HG02798 (cell line): ENCODE measurements around the gene VANGL1.
"Not testable (repeated sequence)": the region's sequence is repeated elsewhere in the genome, so short reads cannot be mapped to it uniquely, and the experiment has no call there.

Experiments
- ATAC-seq: cut with Tn5 transposase; IDR thresholded peaks from one replicate; pipeline ENCODE4 v1.9.1; 2021; ENCODE audit warnings: mild to moderate bottlenecking; ENCODE audit not compliant: unreplicated experiment, poor library complexity

The VANGL1 gene

DNA sequence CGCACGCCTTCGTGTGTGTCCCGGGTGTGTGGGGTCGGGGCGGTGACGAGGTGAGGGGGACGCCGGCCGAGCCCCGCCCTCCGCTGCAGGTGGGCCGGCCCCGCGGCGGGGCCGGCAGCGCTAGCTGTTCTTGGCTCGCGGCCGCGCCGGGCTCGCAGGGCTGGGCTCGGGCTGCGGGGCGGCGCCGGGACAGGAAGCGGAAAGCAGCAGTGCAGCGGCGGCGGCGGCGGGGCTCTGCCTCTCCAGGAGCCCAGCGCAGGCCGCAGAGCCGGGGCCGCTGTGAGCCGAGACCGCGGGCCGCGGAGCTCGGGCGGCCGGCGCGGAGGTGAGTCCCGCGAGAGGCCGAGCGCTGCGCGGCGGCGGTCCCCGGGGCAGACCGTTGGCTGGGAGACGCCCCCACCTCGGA lies at the start of gene VANGL1:
VANGL1 (plus strand) TSS at position 209 of the 406 bp plus-strand sequence. CDS start 9,444 bp downstream, outside the sequence.
- ATAC-seq, result peak; percentile 73

DNA sequence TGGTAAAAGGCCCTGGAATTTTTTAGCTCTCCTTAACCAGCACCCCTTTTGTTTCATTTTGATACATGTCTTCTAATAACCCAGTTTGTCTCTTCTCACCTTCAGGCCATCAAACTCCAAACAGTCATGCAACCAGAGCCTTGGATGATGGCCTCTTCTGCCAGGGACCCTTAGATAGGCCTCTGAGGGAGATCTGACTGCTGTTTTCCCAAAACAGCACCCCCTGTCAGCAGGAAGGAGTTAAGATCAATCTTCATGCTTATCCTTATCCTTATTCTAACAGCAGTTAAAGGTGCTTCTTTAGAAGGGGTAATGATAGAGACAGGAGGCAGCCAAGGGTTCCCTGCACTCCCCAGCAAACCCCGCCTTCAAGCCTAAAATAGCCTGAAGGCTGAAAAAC lies 49.5 kb upstream of the VANGL1 start:
- no peak for ATAC-seq

GRCh38 chr1:115593365-115594259 lies 48.2 kb upstream of the VANGL1 start:
- ATAC-seq, result no peak

- ATAC-seq, result no peak
Measured at GRCh38 chr1:115594600-115594999, 47.2 kb upstream of the VANGL1 start.

DNA sequence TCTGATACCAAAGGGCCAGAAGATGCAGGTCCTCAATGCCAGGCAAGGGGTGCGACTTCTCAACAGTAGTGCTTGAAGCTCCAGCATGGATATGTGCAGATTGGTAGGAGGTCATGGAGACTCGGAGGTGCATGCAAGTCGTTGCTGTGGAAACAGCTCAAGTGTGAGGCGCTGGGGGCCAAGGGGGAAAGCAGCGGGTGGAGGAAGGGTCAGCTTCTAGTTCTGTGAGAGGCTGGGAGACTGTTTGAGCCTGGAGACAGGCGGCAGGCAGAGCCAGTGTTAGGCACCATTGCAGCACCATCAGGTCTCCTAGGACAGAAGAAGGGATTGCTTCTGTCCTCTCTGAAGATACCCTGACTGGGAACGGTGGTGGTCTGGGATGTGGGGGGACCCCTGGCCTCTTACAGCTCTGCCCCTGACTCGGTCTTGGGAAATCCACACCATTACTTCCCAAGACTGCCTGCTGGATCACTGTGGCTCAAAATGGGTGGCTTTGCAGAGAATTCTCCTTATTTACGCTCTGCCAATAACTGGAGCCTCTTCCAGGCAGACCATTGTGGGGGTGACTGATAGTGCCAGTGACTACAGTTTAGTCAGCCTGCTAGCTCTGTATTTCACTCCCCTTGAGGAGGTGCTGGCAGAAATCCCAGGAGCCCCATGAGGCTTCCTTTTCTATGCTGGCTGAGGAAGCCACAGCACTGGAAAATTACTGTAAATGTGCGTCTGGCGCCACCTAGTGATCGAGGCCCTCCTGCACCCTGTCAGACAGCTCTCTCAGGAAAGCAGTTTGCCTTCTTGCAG lies 46.3 kb upstream of the VANGL1 start:
- ATAC-seq, result peak; percentile 71

DNA sequence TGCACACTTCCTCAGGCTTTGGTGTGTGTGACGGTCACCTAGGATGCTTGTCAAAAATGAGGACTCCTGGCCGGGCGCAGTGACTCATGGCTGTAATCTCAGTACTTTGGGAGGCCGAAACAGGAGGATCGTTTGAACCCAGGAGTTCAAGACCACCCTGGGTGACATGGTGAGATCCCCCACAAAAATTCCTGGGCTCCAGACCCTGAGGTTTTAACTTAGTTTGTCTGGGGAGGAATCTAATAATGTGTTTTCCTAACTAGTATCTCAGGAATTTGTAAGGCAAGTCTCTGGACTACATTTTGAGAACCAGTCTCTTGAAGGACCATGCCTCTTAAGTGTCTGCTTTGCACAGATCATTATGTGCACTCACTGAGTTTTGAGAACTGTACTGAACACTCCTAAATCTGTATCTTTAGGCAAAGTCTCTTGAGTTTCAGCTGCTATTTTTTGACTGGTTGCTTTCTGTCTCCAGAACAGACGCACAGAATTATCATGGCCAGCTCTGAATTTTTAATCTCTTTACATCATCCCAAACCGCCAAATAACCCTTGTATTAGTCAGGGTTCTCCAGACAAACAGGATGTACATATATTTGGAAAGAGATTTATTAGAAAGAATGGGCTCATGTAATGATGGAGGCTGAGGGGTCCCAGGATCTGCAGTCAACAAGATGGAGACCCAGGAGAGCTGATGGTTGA lies 45.5 kb upstream of the VANGL1 start:
- no peak for ATAC-seq

DNA sequence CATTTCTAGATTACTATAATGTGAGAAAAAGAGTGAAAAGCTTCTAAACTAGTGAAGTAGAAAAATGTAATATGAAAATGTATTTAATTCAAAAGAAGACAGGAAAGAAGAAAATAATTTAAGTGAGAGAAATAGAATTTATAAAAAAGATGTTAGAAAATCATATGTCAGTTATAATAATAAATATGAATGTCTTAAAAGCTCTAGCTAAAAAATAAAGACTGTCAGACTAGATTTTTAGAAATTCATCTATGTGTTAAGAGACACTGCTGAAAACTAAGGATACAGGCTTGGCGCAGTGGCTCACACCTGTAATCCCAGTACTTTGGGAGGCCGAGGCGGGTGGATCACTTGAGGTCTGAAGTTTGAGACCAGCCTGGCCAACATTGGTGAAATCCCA lies 37.3 kb upstream of the VANGL1 start:
- ATAC-seq, result no peak

GRCh38 chr1:115606305-115606704 lies 35.5 kb upstream of the VANGL1 start:
- no peak for ATAC-seq

GRCh38 chr1:115609021-115609420 lies 32.7 kb upstream of the VANGL1 start:
- ATAC-seq, result no peak

- no peak for ATAC-seq
Measured at GRCh38 chr1:115613767-115614166, 28.0 kb upstream of the VANGL1 start.

- ATAC-seq, result no peak
Measured at GRCh38 chr1:115620453-115620852, 21.3 kb upstream of the VANGL1 start.

DNA sequence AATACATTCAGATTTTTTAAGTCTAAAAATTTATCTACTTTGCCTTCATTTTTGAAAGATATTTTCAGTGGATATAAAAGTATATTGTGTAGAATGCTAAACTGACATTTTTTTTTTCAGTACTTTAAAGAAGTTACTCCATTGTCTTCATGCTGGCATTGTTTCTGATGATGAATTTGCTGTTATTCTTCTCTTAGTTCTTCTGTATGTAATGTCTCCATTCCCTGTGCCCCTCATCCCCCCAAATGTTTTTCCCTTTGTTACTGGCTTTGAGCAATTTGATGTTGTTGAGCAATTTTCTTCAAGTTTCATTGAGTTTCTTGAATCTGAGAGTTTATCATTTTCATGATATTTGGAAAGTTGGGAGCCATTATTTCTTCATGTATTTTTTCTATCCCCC lies 20.8 kb upstream of the VANGL1 start:
- no peak for ATAC-seq

DNA sequence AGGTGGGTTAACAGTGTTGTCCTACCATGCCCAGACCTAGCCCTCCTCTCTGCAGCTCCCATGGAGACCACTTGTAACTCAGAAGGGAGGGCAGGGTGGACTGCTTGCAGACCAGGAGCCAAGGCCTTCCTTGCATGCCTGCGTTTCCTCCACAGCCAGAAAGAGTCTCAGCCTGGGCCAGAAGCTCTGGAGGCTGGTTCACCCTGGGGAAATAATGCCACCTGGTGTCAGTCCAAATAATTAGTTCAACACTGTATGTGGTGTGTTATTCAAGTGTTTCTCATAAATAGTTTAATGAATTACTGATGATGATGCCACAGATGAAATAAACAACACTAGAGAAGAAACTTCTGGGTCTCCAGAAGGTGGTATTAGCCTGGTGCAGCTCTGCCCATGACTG lies 16.9 kb upstream of the VANGL1 start:
- no peak for ATAC-seq

DNA sequence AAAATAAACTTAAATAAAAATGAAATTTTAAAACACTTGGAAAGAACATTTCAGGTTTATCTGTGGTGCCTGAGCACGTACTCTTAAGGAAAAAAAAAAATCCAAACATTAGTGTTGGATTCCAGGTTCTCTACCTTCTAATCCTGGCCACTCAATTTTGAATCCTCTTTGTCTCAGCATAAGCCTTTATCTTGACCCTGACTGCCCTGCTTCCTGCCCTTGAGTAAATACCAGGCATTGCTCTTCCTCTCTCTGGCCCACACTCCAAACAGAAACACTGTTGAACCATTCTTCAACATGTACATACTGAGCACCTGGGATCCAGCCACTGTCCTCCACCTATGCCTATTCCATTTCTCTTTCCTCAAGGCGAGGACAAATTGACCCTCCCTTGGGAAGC lies 11.4 kb upstream of the VANGL1 start:
- ATAC-seq, result no peak

DNA sequence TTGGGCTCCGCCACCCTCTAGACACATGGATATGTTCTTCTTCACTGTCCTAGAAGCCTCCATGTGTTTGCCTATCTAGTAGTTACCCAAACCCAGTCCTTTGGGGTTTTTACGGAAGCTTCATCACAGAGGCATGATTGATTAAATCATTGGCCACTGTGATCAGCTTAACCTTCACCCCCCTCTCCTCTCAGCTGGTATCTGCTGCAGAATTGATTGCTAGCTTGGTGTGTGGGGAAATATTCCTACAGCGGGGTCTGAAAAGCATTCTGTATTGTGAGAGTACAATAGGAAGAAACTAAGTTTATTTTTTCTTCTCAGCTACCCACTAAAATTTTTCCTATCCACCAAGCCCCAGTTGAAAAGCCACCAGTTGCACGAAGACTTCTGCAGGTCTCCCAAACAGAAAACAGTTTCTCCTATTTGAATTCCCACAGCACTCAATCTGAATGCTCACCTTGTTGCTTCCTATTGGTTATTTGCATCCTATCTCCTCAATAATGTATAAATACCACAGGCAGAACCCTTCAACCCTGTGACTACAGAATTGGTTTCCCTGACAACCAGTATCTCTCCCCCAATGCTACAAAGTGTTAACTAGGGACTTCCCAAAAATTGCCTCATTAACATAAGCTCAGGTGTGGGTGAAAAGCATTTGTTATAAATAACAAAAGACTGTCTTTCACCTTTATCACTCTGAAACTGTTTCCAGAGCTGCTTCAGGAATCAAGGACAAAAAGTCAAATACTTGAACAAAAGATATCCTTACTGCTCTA lies 9.3 kb upstream of the VANGL1 start:
- no peak for ATAC-seq

DNA sequence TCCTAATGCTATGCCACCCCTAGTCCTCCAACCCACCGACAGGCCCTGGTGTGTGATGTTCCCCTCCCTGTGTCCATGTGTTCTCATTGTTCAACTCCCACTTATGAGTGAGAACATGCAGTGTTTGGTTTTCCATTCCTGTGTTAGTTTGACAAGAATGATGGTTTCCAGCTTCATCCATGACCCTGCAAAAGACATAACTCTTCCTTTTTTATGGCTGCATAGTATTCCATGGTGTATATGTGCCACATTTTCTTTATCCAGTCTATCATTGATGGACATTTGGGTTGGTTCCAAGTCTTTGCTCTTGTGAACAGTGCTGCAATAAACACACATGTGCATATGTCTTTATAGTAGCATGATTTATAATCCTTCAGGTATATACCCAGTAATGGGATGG lies 8.2 kb upstream of the VANGL1 start:
- not testable (repeated sequence) for ATAC-seq

DNA sequence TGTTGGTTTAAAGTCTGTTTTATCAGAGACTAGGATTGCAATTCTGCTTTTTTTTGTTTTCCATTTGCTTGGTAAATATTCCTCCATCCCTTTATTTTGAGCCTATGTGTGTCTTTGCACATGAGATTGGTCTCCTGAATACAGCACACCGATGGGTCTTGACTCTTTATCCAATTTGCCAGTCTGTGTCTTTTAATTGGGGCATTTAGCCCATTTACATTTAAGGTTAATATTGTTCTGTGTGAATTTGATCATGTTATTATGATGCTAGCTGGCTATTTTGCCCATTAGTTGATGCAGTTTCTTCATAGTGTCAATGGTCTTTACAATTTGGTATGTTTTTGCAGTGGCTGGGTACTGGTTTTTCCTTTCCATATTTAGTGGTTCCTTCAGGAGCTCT lies 4.5 kb upstream of the VANGL1 start:
- not testable (repeated sequence) for ATAC-seq

DNA sequence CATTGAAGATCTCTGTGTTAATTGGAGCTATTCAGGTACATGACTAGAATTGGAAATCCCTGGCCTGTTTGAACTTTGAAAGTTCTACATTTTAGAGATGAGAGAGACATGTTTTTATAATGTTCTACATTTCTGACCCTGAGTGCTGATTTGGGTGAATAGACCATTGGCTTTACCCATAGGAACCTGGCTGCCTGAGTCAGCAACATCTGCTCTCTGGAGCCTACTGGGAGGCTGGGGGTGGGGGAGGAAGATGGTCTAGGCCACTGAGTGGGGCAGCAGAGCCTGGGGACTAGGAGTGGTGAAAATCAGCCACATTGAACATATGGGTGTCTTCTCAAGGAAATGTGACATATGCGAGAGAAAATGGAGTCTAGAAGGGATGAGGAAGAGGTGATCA lies 1.4 kb upstream of the VANGL1 start:
- no peak for ATAC-seq

GRCh38 chr1:115642168-115643072 lies 650 bp downstream of the VANGL1 start:
- peak; percentile 75 for ATAC-seq
